ENCODE results near the gene ZBTB42. TPM values are rescaled to one million over a fixed set of nuclear protein-coding genes. Genes with fewer than 3 reads are reported as not detected.

Gene ZBTB42
- total RNA-seq, 3 donors from 2014 or later: 3.5 to 11.4 (median 9.2) TPM

GRCh38 chr14:104795781-104796686 is 4.9 kb upstream of the ZBTB42 start:
- no peak for DNase-seq (ENCODE audit: low spot score in 2 of 2)
- peak overlapping the region; percentile 86 to 98 for H3K27ac ChIP-seq
- intact Hi-C loops (cut with DNase I; ENCODE audit: low total_unique reads): no loop called here
- H3K4me1 ChIP-seq: peaks cover 10 to 24% of the 10 kb centered on the region in 2 donors
- TF ChIP-seq POLR2AphosphoS5 (IDR thresholded peaks at IDR 0.05) (peak in 1 of 3 donors; percentile 38), POLR2A (IDR thresholded peaks at IDR 0.05) (no peak)
- H3K27me3 ChIP-seq: no peaks in the 10 kb centered on the region
- H3K36me3 ChIP-seq: no peaks in the 10 kb centered on the region
- H3K4me3 ChIP-seq: peak overlapping the region; percentile 42 to 89 (median 79)
- H3K9me3 ChIP-seq: no peaks in the 10 kb centered on the region

- Histone ChIP-seq H3K27me3 (no peaks in the 10 kb centered on the region), H3K4me1 (peaks cover 17 to 28% of the 10 kb centered on the region in 2 donors), H3K36me3 (no peaks in the 10 kb centered on the region), H3K27ac (peak overlapping the region; percentile 86 to 98), H3K9me3 (no peaks in the 10 kb centered on the region), H3K4me3 (no peak overlapping the region)
- intact Hi-C loops (cut with DNase I; ENCODE audit: low total_unique reads): no loop called here
- no peak for DNase-seq (ENCODE audit: low spot score in 2 of 2)
- no peak for TF ChIP-seq POLR2A (IDR thresholded peaks at IDR 0.05)
- TF ChIP-seq POLR2AphosphoS5 (IDR thresholded peaks at IDR 0.05): no peak
- no peak for TF ChIP-seq CTCF (IDR thresholded peaks at IDR 0.05)
Observed at GRCh38 chr14:104796687-104797081, 4.2 kb upstream of the ZBTB42 start.

- Histone ChIP-seq H3K4me3 (no peak overlapping the region), H3K27me3 (no peaks in the 10 kb centered on the region), H3K36me3 (no peaks in the 10 kb centered on the region), H3K4me1 (peaks cover 14 to 28% of the 10 kb centered on the region in 2 donors), H3K9me3 (no peaks in the 10 kb centered on the region), H3K27ac (peak overlapping the region; percentile 55 to 98)
- intact Hi-C loops (cut with DNase I; ENCODE audit: low total_unique reads): no loop called here
- DNase-seq (ENCODE audit: low spot score in 2 of 2): no peak
- no peak for TF ChIP-seq POLR2A (IDR thresholded peaks at IDR 0.05)
- TF ChIP-seq POLR2AphosphoS5 (IDR thresholded peaks at IDR 0.05): no peak
- TF ChIP-seq CTCF (IDR thresholded peaks at IDR 0.05): no peak
Observed at GRCh38 chr14:104797115-104798044, 3.5 kb upstream of the ZBTB42 start.

- Histone ChIP-seq H3K27ac (peak overlapping the region; percentile 97 to 98), H3K36me3 (no peaks in the 10 kb centered on the region), H3K9me3 (no peaks in the 10 kb centered on the region), H3K4me3 (no peak overlapping the region), H3K27me3 (no peaks in the 10 kb centered on the region), H3K4me1 (peaks cover 11 to 17% of the 10 kb centered on the region in 2 donors)
- TF ChIP-seq POLR2A (IDR thresholded peaks at IDR 0.05) (no peak), CTCF (IDR thresholded peaks at IDR 0.05) (no peak), POLR2AphosphoS5 (IDR thresholded peaks at IDR 0.05) (no peak)
- intact Hi-C loops (cut with DNase I; ENCODE audit: low total_unique reads): no loop called here
- DNase-seq (ENCODE audit: low spot score in 2 of 2): no peak
Observed at GRCh38 chr14:104798300-104799243, 2.3 kb upstream of the ZBTB42 start.
